HT-29 (cell line): ENCODE results near the gene SIPA1L3. TPM values are rescaled to one million over a fixed set of nuclear protein-coding genes. Genes with fewer than 3 reads are reported as not detected.
"Not testable (repeated sequence)": the region's sequence is repeated elsewhere in the genome, so short reads cannot be mapped to it uniquely, and the experiment has no call there.

Experiments
- DNase-seq: peaks from one replicate; pipeline ENCODE4 v3.0.0-alpha.2; 2015; ENCODE audit warnings: low spot score
- total RNA-seq: library from RNA; depleted of rRNA; stranded (reverse); fragments of >200 nt; shearing (Covaris generic); gene quantifications from 2 replicates; pipeline ENCODE4 v1.2.3, GENCODE V29; 2014; rRNA removed

The SIPA1L3 gene, protein sequence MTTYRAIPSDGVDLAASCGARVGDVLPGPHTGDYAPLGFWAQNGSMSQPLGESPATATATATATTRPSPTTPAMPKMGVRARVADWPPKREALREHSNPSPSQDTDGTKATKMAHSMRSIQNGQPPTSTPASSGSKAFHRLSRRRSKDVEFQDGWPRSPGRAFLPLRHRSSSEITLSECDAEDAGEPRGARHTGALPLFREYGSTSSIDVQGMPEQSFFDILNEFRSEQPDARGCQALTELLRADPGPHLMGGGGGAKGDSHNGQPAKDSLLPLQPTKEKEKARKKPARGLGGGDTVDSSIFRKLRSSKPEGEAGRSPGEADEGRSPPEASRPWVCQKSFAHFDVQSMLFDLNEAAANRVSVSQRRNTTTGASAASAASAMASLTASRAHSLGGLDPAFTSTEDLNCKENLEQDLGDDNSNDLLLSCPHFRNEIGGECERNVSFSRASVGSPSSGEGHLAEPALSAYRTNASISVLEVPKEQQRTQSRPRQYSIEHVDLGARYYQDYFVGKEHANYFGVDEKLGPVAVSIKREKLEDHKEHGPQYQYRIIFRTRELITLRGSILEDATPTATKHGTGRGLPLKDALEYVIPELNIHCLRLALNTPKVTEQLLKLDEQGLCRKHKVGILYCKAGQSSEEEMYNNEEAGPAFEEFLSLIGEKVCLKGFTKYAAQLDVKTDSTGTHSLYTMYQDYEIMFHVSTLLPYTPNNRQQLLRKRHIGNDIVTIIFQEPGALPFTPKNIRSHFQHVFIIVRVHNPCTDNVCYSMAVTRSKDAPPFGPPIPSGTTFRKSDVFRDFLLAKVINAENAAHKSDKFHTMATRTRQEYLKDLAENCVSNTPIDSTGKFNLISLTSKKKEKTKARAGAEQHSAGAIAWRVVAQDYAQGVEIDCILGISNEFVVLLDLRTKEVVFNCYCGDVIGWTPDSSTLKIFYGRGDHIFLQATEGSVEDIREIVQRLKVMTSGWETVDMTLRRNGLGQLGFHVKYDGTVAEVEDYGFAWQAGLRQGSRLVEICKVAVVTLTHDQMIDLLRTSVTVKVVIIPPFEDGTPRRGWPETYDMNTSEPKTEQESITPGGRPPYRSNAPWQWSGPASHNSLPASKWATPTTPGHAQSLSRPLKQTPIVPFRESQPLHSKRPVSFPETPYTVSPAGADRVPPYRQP (N-terminal part only)
- total RNA-seq = 86.4 and 98.5 TPM in 2 replicates

DNA sequence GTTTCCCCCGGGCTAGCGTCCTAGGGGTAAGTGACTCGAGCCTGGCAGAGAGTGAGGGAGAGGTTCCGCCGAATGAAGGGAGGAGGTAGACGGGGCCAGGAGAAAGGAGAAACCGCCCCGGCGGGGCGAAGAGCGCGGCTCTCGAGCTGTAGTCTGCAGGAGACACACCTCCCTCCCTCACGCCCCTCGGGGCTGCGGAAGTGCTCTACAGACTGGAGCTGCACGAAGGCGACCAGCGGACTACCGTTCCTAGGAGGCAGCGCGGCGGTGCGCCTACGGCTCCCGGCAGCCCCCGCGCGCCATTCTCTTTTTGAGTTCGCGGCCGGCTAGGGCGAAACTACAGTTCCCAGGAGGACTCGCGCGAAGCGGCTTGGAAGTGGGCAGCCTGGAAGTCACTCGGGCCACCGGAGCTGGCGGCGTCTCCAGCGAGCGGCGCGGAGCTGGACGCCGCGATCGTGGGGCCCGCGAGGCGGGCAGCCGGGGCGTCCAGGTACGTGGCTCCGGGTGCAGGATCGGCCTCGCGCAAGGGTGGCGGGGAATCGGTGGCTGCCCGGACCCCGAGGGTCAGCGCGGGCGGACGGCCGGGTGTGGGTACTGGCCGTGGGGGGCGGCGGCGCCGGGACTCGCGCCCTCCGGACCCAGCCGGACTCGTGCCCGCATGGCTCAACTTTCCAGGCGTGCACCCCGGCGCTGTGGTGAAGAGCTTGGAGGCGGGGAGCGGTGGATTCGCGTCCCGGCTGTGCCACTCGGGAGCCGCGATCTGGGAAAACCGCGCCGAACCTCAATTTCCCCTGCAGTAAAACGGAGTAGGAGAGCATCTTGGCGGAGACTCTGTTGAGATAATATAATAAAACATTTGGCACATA, at the start of gene SIPA1L3:
TSS of gene SIPA1L3 (plus strand) at position 340 of the 866 bp plus-strand sequence. CDS start 174,358 bp downstream, outside the sequence.
- DNase-seq = peak; percentile 100

DNA sequence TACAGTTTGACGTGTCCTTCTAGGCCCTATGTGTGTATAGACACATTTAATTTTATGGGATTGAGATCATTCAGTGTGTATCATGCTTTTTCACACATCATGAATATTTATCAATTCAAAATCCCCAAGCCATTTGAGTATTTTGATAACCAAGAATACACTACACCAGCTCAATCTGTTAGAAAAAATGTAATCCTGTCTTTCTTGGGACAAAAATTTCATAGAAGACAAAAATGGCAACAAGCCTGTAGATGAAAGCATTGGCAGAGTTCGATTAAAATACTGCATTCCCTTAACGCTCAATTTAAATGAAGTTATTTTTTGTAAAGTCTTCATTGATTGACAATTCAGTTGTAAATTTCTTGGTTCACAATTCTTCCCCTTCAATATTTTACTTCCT, 42.5 kb upstream of the SIPA1L3 start:
- no peak for DNase-seq

DNA sequence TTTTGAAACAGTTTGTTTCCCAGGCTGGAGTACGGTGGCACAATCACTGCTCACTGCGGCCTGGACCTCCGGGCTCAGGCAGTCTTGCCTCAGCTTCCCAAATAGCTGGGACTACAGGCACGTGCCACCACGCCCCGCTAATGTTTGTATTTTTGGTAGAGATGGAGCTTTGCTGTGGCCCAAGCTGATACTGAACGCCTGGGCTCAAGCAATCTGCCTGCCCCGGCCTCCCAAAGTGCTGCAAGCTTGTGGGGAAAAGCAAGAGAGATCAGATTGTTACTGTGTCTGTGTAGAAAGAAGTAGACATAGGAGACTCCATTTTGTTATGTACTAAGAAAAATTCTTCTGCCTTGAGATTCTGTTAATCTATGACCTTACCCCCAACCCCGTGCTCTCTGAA, 41.1 kb upstream of the SIPA1L3 start:
- not testable (repeated sequence) for DNase-seq

DNA sequence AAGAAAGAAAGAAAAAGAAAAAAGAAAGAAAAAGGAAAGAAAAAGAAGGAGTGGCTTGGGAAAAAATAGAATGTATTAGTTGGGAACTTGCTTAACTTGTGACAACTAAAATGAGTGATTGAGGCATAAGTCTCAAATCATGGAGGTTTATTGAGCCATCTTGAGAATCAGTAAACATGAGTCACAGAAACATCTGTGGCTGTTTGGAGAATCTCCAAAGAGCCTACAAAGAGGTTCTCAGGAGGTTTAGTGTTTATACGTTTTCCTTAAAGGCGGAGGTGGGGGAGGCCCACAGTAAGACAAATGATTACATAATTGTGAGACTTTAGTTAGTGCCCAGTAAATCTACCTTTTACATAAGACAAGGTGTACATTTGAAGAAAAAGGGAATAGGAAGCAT, 39.2 kb upstream of the SIPA1L3 start:
- peak; percentile 28 for DNase-seq

DNA sequence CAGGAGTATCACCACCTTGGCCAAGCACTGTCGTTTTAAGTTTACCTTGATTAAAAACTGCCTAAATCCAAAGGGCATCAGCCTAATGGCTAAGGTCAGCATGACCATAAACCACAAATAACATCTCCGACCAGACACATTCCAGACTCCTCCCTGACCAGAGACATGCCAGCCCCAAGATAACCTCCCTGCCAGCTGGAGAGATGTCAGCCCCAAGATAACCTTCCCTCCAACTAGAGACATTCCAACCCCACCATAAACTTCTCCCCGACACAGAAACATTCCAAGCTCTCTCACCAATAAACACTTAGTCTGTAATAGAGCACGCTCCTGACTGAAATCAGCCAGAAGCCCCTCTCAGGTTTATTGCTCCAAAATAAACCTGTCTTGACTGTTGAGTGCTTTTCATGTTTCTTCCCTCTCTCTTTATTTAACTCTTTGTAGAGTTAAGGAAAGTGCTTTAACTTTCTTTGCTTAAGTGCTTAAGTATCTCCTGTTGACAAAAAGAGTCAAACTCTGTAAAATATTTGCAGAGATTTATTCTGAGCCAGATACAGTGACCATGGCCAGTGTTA, 37.2 kb upstream of the SIPA1L3 start:
- DNase-seq = no peak

DNA sequence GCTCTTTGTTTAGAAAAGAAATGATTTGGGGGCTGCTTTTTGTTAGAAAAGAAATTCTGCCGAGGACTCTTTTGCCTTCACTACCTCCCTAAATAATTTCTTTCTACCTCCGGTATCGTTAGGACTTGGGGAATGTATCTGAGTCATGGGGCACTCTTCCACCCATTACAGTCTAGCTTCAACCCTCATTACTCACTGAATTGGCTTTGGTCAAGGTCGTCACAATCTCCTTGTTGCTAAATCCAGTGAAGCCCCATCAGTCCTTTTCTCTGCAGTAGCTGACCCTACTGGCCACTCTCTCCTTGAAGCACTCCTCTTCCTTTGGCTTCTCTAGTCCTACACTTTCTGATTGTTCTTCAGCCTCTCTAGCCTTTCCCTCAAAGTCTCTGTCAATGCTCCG, 34.6 kb upstream of the SIPA1L3 start:
- DNase-seq = no peak

DNA sequence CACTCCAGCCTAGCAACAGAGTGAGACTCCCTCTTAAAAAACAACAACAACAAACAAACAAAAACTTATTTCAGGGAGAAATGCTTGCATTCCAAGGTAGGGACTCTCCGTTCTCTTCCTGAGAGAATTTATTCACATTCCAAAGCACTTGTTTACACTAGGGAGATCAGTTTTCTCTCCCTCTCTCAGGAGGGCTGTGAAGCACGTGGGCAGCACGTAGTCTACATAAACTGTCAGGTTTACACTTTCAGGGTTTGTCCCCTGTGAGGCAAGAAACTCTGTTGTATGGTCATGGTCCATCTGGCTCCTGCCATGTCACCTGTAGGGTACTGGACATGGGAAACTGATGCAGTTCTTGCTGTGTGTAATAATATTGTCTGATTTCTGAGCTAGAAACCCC, 32.2 kb upstream of the SIPA1L3 start:
- no peak for DNase-seq

DNA sequence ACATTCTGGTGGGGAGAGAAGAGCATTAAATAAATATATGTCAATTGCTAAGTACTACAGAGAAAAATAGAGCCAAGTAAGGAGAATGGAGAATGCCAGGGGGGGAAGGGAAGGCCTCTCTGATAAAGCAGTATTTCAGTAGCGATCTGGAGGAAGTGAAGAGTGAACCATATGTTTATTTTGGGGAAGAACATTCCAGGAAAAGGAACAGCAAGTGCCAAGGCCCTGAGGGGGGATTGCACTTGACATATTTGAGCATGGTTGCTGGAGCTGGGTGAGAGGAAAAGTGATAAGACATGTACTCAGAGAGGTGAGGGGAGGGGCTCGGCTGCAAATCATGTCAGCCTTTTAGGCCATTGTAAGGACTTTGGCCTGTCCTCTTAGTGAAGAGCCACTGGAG, 31.0 kb upstream of the SIPA1L3 start:
- DNase-seq = no peak

DNA sequence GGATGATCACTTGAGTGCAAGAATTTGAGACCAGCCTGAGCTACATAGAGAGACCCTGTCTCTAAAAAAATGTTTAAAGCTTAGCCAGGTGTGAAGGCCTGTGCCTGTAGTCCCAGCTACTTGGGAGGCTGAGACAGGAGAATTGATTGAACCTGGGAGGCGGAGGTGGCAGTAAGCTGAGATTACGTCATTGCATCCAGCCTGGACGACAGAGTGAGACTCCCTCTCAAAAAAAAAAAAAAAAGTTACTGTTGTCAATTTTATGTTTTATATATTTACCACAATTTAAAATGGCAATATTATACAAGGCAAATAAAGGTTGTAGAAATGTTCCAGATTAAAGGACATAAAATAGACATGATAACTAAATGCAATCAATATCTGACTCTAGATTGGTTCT, 29.9 kb upstream of the SIPA1L3 start:
- no peak for DNase-seq

DNA sequence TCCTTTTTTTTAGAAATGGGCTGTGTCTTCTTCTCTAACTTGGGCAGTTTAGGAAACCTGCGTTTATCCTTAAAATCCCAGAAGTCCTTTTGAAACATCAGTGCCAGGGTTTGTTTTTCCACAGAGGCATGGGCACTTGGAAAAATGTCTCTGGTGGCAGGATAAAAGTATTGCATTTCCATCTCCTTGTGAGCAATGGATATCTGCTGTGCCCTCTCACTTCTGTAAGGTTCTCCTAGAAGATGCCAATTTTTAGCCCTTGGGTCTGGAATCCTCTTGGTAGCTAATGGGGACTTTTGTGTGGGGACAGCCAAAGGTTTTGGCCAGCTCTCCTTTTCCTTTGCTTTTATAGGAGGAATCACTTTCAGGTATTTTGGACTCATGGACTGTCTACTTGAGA, 21.6 kb upstream of the SIPA1L3 start:
- DNase-seq = no peak

DNA sequence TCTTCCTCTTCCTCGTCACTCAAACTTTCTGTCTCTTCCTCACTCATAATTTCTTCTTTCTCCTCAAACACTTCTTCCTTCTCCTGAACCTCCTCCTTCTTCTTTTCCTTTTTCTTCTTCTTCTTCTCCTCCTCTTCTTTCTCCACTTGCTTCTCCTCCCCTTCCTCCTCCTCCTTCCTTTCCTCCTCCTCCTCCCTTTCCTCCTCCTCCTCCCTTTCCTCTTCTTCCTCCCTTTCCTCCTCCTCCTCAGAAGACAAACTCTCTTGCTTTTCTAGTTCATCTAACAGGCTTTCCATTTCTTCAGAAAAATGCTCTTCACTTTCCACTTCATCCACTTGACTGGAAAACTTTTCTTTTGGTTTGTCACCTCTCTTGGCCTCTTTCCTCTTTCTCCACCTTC, 20.4 kb upstream of the SIPA1L3 start:
- no peak for DNase-seq

DNA sequence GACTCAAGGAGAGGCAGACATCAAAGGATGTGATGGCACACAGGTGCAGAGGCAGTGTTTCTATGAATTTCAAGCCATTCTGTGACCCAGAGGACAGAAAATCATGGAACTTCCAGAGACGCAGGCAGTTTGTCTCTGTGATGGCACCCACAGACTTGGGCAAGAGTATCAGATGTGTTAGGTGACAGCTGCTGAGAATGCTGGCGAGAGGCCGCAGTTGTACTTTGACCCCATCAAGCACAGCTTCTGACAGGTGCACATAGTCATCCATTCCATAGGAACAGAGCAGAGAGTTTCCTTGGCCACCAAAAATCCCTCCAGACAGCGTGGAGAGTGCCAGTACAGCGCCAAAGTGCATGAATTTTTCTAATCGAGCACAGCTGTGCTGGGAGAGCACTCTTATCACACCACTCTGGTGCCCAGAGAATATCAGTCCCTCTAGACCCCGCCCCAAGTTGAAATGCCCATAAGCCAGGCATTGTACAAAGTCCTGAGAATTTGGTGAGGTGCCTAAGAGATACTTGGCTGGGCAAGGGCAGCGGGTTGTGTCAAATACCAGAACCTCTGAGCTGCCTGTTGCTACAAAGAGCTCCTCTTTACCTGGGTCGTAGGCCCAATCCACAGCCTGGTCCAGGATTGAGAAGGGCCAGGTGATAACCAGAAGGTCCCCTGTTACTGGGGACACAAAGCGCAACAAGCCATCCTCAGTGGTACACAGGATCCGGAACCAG, 13.0 kb upstream of the SIPA1L3 start:
- DNase-seq = peak; percentile 58

DNA sequence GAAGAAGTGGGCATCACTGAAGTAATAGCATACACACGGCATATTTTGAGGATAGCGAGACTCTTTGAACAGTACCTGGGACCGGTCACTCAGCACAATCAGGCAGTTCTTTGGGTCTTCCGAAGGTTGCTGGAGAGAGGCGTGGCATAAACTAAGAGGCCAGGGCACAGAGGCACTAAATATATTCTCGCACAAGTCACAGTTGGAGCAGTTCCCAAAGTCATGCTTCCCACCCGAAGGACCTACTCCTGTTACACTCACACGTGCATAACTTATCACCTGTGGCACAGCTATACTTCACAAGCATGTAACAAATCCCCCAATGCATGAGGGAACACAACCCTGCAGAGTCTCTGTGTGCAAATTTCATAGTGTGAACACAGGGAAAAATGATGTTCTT, 10.8 kb upstream of the SIPA1L3 start:
- DNase-seq = no peak

DNA sequence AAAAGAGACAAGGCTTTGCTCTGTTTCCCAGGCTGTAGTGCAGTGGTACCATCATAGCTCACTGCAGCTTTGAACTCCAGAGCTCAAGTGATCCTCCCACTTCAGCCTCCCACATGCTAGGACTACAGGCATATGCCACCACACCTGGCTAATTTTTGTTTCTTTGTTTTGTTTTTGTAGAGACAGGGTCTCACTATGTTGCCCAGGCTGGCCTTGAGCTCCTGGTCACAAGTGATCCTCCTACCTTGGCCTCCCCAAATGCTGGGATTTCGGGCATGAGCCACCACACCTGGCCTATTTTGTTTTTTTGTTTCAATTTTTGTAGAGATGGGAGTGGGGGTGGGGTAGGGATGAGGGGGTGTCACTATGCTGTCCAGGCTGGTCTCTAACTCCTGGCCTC, 7.6 kb upstream of the SIPA1L3 start:
- DNase-seq = no peak

DNA sequence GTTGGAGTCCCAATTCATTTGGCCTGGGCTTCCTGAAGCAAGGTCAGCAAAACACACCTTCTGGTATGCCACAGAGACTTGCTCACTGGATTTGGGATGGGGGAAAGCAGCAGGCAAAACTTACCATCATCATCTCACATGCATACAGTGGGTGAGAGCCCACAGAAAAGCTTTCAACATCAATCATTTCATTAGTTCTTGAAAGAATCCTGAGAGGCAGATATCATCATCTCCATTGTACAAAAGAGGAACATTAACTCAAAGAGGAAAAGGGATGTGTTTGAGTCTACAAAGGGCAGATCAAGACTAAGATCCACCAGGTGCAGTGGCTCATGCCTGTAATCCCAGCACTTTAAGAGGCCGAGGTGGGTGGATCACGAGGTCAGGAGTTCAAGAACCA, 7.0 kb upstream of the SIPA1L3 start:
- no peak for DNase-seq

DNA sequence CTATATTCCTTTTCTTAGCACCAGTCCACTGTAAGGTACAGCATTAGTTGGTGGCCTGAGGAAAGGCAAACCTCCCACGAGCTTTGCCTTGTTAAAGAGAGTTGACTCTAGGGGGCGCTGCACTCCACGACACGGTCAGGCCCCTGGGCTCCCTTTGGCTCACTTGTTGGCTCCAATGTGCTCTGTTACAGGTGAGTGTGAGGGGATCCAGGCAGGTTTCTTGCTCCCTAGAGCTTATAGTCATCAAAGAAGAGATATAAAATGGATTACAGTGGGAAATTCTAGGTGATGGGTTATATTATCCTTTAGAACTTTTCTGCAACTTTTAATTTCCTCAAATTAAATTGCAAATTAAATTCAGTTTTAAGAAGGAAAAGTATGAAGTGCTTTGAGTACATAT, 4.3 kb upstream of the SIPA1L3 start:
- DNase-seq = peak; percentile 99

DNA sequence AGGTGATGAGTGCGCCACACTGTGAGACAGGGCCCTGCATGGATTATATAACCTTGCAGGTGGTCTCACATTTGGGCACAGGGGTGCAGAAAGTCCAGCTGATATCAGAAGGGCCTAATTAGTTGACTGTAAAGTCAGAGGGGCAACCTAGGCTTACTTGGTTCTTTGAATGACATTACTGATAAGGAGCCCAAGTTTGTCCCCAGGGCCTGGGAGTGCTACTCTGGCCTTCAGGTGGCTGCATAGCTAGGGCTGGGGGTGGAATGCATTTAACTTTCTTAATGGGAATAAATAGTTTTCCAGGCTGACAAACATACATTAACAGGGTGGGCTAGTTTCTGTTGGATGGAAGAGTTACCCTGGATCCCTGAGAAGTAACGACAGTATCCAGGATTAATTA, 3.9 kb upstream of the SIPA1L3 start:
- no peak for DNase-seq

DNA sequence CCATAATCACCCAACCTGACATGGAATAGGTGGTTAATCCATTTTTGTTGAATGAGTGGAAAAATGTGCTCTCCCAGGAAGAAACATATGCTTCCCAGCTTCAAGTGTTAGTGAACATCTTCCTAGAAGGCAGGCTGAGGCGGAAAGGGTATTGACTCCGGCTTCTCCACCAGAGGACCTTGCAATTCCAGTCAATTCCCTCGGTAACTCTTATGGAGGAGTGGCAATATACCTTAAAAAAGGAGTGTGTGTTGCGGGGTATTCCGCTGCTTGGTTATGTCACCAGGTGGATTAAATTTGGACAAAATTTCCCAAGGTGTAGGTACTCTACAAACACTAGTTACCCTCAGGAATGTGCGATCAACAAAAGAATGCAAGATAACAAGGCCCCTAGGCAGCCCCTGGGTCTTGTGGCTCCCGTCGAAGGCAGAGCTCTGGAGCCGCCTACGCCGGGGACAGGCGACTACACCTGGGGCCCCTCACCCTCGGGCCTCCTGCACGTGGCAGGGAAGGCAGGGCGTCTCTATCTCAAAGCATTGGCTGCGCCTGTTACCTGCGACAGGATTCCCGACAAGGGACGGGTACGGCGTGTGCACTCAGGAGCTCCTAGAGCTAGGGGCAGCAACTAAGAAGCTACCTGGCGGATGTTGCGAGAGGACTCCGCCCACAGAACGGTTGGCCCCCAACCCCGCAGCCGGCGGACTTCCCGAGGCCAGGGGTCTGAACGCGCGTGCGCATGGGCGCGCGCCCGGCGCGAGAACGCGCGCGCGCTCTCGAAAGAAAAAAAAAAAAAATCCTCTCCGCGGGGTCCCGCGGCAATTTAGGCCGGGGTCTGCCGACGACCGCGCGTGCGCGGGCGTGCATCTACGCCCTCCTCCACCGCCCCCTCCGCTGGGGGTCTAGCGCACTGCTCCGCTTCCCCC, 801 bp upstream of the SIPA1L3 start, which contains the start of gene WDR87:
TSS of gene WDR87 (minus strand) at position 649 of the 923 bp plus-strand sequence. CDS start 8,355 bp downstream, outside the sequence.
- peak; percentile 73 for DNase-seq
